GM12892 (cell line): ENCODE measurements around the gene MKNK2.

Source experiments
- POLR2A ChIP-seq: IDR thresholded peaks from 2 replicates; pipeline ENCODE4 v1.6.1; 2011; ENCODE audit warnings: low read depth, low read length, control low read depth
- POLR2AphosphoS5 ChIP-seq: IDR thresholded peaks from 2 replicates; pipeline ENCODE4 v1.6.1; 2011; ENCODE audit warnings: low read depth, low read length, control low read depth
- TAF1 ChIP-seq: IDR thresholded peaks from 2 replicates; pipeline ENCODE4 v1.6.1; 2011; ENCODE audit warnings: low read depth, mild to moderate bottlenecking, control low read depth, low read length, borderline replicate concordance

- TF ChIP-seq TAF1, result peak; percentile 88
- TF ChIP-seq POLR2A, result peak; percentile 68; the same call in 1 of the 2 replicates
- no peak for TF ChIP-seq POLR2AphosphoS5
These were observed 45.0 kb upstream of the MKNK2 start, which contains the start of gene MOB3A for GRCh38 chr19:2096034-2096479.
